HEK293 (cell line): ENCODE measurements around the gene CD2AP.

Experiments
- BCL11A ChIP-seq: fragments of 450-650 bp; formaldehyde crosslinking; IDR thresholded peaks from 2 replicates; pipeline ENCODE4 v1.5.1; 2016; ENCODE audit warnings: low read depth, missing biosample characterization, missing genetic modification characterization
- ELK4 ChIP-seq: IDR thresholded peaks from 2 replicates; pipeline ENCODE4 v1.6.1; 2011; ENCODE audit warnings: mild to moderate bottlenecking, low read depth, low read length, borderline replicate concordance
- HOXC10 ChIP-seq: sonication (generic); formaldehyde crosslinking; IDR thresholded peaks from 2 replicates; pipeline ENCODE4 v1.8.1; 2023; ENCODE audit warnings: mild to moderate bottlenecking, missing genetic modification reagents
- MYNN ChIP-seq: fragments of 450-650 bp; formaldehyde crosslinking; IDR thresholded peaks from 2 replicates; pipeline ENCODE4 v1.5.1; 2016; ENCODE audit warnings: missing biosample characterization, missing genetic modification characterization, borderline replicate concordance
- REST ChIP-seq: fragments of 450-650 bp; formaldehyde crosslinking; IDR thresholded peaks from 2 replicates; pipeline ENCODE4 v1.5.1; 2016; ENCODE audit warnings: missing biosample characterization, missing genetic modification characterization
- SALL2 ChIP-seq: fragments of 450-650 bp; formaldehyde crosslinking; IDR thresholded peaks from 2 replicates; pipeline ENCODE4 v1.5.0; 2017; ENCODE audit warnings: missing biosample characterization, mild to moderate bottlenecking, missing genetic modification characterization, borderline replicate concordance
- SETDB1 ChIP-seq: IDR thresholded peaks from one replicate; pipeline ENCODE4 v1.6.1; 2017; ENCODE audit warnings: mild to moderate bottlenecking, low read length, moderate library complexity, mixed read lengths; ENCODE audit not compliant: insufficient read length
- ZBTB1 ChIP-seq: fragments of 450-650 bp; formaldehyde crosslinking; IDR thresholded peaks from 2 replicates; pipeline ENCODE4 v1.5.1; 2016; ENCODE audit warnings: missing biosample characterization, missing genetic modification characterization
- ZBTB17 ChIP-seq: fragments of 450-650 bp; formaldehyde crosslinking; IDR thresholded peaks from 2 replicates; pipeline ENCODE4 v1.5.1; 2016; ENCODE audit warnings: missing biosample characterization, missing genetic modification characterization
- ZBTB44 ChIP-seq: fragments of 450-650 bp; IDR thresholded peaks from 2 replicates; pipeline ENCODE4 v1.5.1; 2018; ENCODE audit warnings: missing biosample characterization, mild to moderate bottlenecking, missing genetic modification characterization
- ZFP41 ChIP-seq: fragments of 450-650 bp; formaldehyde crosslinking; IDR thresholded peaks from 2 replicates; pipeline ENCODE4 v1.5.1; 2016; ENCODE audit warnings: missing biosample characterization, missing genetic modification characterization, borderline replicate concordance
- ZNF121 ChIP-seq: fragments of 450-650 bp; formaldehyde crosslinking; IDR thresholded peaks from 2 replicates; pipeline ENCODE4 v1.5.1; 2016; ENCODE audit warnings: missing biosample characterization, missing genetic modification characterization
- ZNF133 ChIP-seq: fragments of 450-650 bp; formaldehyde crosslinking; IDR thresholded peaks from 2 replicates; pipeline ENCODE4 v1.5.1; 2016; ENCODE audit warnings: missing biosample characterization, missing genetic modification characterization
- ZNF16 ChIP-seq: fragments of 450-650 bp; formaldehyde crosslinking; IDR thresholded peaks from 2 replicates; pipeline ENCODE4 v1.5.1; 2016; ENCODE audit warnings: low read depth, missing biosample characterization, missing genetic modification characterization
- ZNF23 ChIP-seq: fragments of 450-650 bp; formaldehyde crosslinking; IDR thresholded peaks from 2 replicates; pipeline ENCODE4 v1.5.1; 2016; ENCODE audit warnings: missing biosample characterization, missing genetic modification characterization, borderline replicate concordance
- ZNF302 ChIP-seq: fragments of 450-650 bp; formaldehyde crosslinking; IDR thresholded peaks from 2 replicates; pipeline ENCODE4 v1.5.1; 2016; ENCODE audit warnings: missing biosample characterization, missing genetic modification characterization, low read depth
- ZNF341 ChIP-seq: fragments of 450-650 bp; formaldehyde crosslinking; IDR thresholded peaks from 2 replicates; pipeline ENCODE4; 2016; ENCODE audit warnings: low read depth, missing biosample characterization, missing genetic modification characterization
- ZNF350 ChIP-seq: fragments of 450-650 bp; formaldehyde crosslinking; IDR thresholded peaks from 2 replicates; pipeline ENCODE4 v1.5.0; 2017; ENCODE audit warnings: missing biosample characterization, mild to moderate bottlenecking, missing genetic modification characterization
- ZNF354C ChIP-seq: fragments of 450-650 bp; formaldehyde crosslinking; IDR thresholded peaks from 2 replicates; pipeline ENCODE4 v1.5.1; 2016; ENCODE audit warnings: missing biosample characterization, missing genetic modification characterization, low read depth, borderline replicate concordance
- ZNF366 ChIP-seq: fragments of 450-650 bp; formaldehyde crosslinking; conservative IDR thresholded peaks from 2 replicates; pipeline ENCODE4 v1.5.1; 2016; ENCODE audit warnings: missing biosample characterization, missing genetic modification characterization
- ZNF398 ChIP-seq: fragments of 450-650 bp; formaldehyde crosslinking; IDR thresholded peaks from 2 replicates; pipeline ENCODE4 v1.5.1; 2017; ENCODE audit warnings: missing biosample characterization, missing genetic modification characterization
- ZNF433 ChIP-seq: fragments of 450-650 bp; formaldehyde crosslinking; IDR thresholded peaks from 2 replicates; pipeline ENCODE4 v1.5.1; 2016; ENCODE audit warnings: missing biosample characterization, missing genetic modification characterization, low read depth
- ZNF48 ChIP-seq: fragments of 450-650 bp; formaldehyde crosslinking; IDR thresholded peaks from 2 replicates; pipeline ENCODE4 v1.5.1; 2016; ENCODE audit warnings: missing biosample characterization, missing genetic modification characterization
- ZNF548 ChIP-seq: fragments of 450-650 bp; formaldehyde crosslinking; IDR thresholded peaks from 2 replicates; pipeline ENCODE4 v1.5.1; 2016; ENCODE audit warnings: missing biosample characterization, missing genetic modification characterization
- ZNF580 ChIP-seq: fragments of 450-650 bp; formaldehyde crosslinking; IDR thresholded peaks from 2 replicates; pipeline ENCODE4 v1.5.1; 2016; ENCODE audit warnings: missing biosample characterization, missing genetic modification characterization
- ZNF600 ChIP-seq: fragments of 450-650 bp; formaldehyde crosslinking; IDR thresholded peaks from 2 replicates; pipeline ENCODE4 v1.5.1; 2016; ENCODE audit warnings: missing biosample characterization, missing genetic modification characterization
- ZNF629 ChIP-seq: fragments of 450-650 bp; formaldehyde crosslinking; IDR thresholded peaks from 2 replicates; pipeline ENCODE4 v1.5.1; 2017; ENCODE audit warnings: missing biosample characterization, missing genetic modification characterization
- ZNF658 ChIP-seq: fragments of 450-650 bp; formaldehyde crosslinking; IDR thresholded peaks from 2 replicates; pipeline ENCODE4; 2016; ENCODE audit warnings: missing biosample characterization, missing genetic modification characterization
- ZNF677 ChIP-seq: fragments of 450-650 bp; IDR thresholded peaks from 2 replicates; pipeline ENCODE4 v1.5.0; 2018; ENCODE audit warnings: missing biosample characterization, mild to moderate bottlenecking, missing genetic modification characterization, moderate library complexity
- ZNF768 ChIP-seq: fragments of 450-650 bp; formaldehyde crosslinking; IDR thresholded peaks from 2 replicates; pipeline ENCODE4 v1.5.1; 2018; ENCODE audit warnings: missing biosample characterization, mild to moderate bottlenecking, missing genetic modification characterization
- ZNF777 ChIP-seq: fragments of 450-650 bp; formaldehyde crosslinking; IDR thresholded peaks from 2 replicates; pipeline ENCODE4 v1.5.1; 2017; ENCODE audit warnings: missing biosample characterization, missing genetic modification characterization, borderline replicate concordance
- ZNF785 ChIP-seq: fragments of 450-650 bp; formaldehyde crosslinking; IDR thresholded peaks from 2 replicates; pipeline ENCODE4 v1.5.1; 2016; ENCODE audit warnings: missing biosample characterization, missing genetic modification characterization
- ZNF792 ChIP-seq: fragments of 450-650 bp; formaldehyde crosslinking; IDR thresholded peaks from 2 replicates; pipeline ENCODE4 v1.5.1; 2016; ENCODE audit warnings: missing biosample characterization, missing genetic modification characterization
- ZSCAN23 ChIP-seq: fragments of 450-650 bp; formaldehyde crosslinking; IDR thresholded peaks from 2 replicates; pipeline ENCODE4 v1.5.1; 2016; ENCODE audit warnings: missing biosample characterization, missing genetic modification characterization

The CD2AP gene

GRCh38 chr6:47536816-47537401, 59.3 kb downstream of the CD2AP start (continued):
- TF ChIP-seq ZBTB44 = peak; percentile 61; the same call in 1 of the 2 replicates
- peak; percentile 77 for TF ChIP-seq ZBTB17 (tag by site-specific recombination)
- no peak for TF ChIP-seq MYNN (tag by site-specific recombination)
- no peak for TF ChIP-seq ZNF658 (tag by site-specific recombination)
- TF ChIP-seq SETDB1 = no peak
- no peak for TF ChIP-seq ZNF354C
- TF ChIP-seq ZNF398 = no peak
- TF ChIP-seq ZNF23 (tag by site-specific recombination) = no peak
- peak; percentile 73; the same call in 1 of the 2 replicates for TF ChIP-seq BCL11A (tag by site-specific recombination)
- no peak for TF ChIP-seq HOXC10 (CRISPR knock-in tag)
- TF ChIP-seq SALL2 (tag by site-specific recombination) = no peak
- no peak for TF ChIP-seq ZNF677 (tag by site-specific recombination)
- TF ChIP-seq ZNF350 (tag by site-specific recombination) = no peak
- TF ChIP-seq ZNF302 (tag by site-specific recombination) = no peak
- TF ChIP-seq ZNF548 (tag by site-specific recombination) = no peak
- TF ChIP-seq REST (tag by site-specific recombination) = no peak
- no peak for TF ChIP-seq ZFP41 (tag by site-specific recombination)
- 0 out of 2 replicates have a peak, but pooled peaks have one; percentile 29 for TF ChIP-seq ZSCAN23 (tag by site-specific recombination)
- TF ChIP-seq ELK4 = no peak
- no peak for TF ChIP-seq ZNF133
- no peak; the same call in 1 of the 2 replicates for TF ChIP-seq ZBTB1 (tag by site-specific recombination)
- TF ChIP-seq ZNF777 (tag by site-specific recombination) = no peak
- TF ChIP-seq ZNF785 (tag by site-specific recombination) = no peak
- TF ChIP-seq ZNF768 (tag by site-specific recombination) = no peak
- TF ChIP-seq ZNF629 = peak; percentile 84
- TF ChIP-seq ZNF600 (tag by site-specific recombination) = no peak
- no peak for TF ChIP-seq ZNF366
- TF ChIP-seq ZNF121 (tag by site-specific recombination) = no peak
- TF ChIP-seq ZNF48 = no peak
- TF ChIP-seq ZNF580 (tag by site-specific recombination) = no peak; the same call in 1 of the 2 replicates
- no peak for TF ChIP-seq ZNF792 (tag by site-specific recombination)
- TF ChIP-seq ZNF433 (tag by site-specific recombination) = no peak
- TF ChIP-seq ZNF341 (tag by site-specific recombination) = no peak
- TF ChIP-seq ZNF16 (tag by site-specific recombination) = no peak
